Motor neuron (in vitro differentiated cells): ENCODE measurements around the gene KLKB1. TPM values are rescaled to one million over a fixed set of nuclear protein-coding genes. Genes with fewer than 3 reads are reported as not detected.
A peak's percentile ranks its signal among the peaks of the same experiment; 100 is the strongest.

Source experiments
- ATAC-seq, 8 experiments: fragments of 200-7000 bp; cut with Tn5 transposase; replicated peaks in 6 of 8; 2 replicates each; pipeline ENCODE4 v1.8.0; 2021; ENCODE audit warnings: mild to moderate bottlenecking in 8 of 8, moderate library complexity in 8 of 8
- H3K27ac ChIP-seq, 2 donors: fragments of 250-450 bp; sonication (Bioruptor Pico); 2 replicates each; pipeline ENCODE4 v1.9.0; 2021; ENCODE audit warnings: antibody characterized with exemption in 2 of 2, mild to moderate bottlenecking in 2 of 2, moderate library complexity in 1 of 2
- H3K4me1 ChIP-seq, 2 donors: fragments of 250-450 bp; sonication (Bioruptor Pico); replicated peaks in 1 of 2; 2 replicates each; pipeline ENCODE4 v1.6.1; 2021; ENCODE audit warnings: antibody characterized with exemption in 2 of 2, mild to moderate bottlenecking in 2 of 2, moderate library complexity in 1 of 2
- H3K4me3 ChIP-seq, 5 donors: fragments of 250-450 bp; sonication (Bioruptor Pico); 2 replicates each; pipeline ENCODE4 v1.9.0; 2021; ENCODE audit warnings: antibody characterized with exemption in 5 of 5, mild to moderate bottlenecking in 5 of 5, moderate library complexity in 4 of 5
- WGBS, 10 experiments: fragments of 450-650 bp; shearing (Covaris generic); methylation state at CpG; one replicate each; pipeline ENCODE4 v1.0.0; 2022; 5-methylcytosine and 5-hydroxymethylcytosine counted together
- in situ Hi-C, 9 experiments: fragments of 400-800 bp; cut with MboI; loops; one replicate each; pipeline ENCODE4 v1.15.0; 2021; ENCODE audit warnings: low sequenced_read_pairs in 9 of 9, low pct_unique_long_range_greater_than_20kb in 2 of 9; ENCODE audit not compliant: unreplicated experiment in 9 of 9
- total RNA-seq, 8 experiments: library from RNA; unstranded; fragments of 300-600 nt; gene quantifications; 2 replicates each; pipeline versions ENCODE4 v1.2.3 to v1.2.4, GENCODE V29; 2022

KLKB1 gene
- total RNA-seq, 8 experiments from 2014 or later: 0.07 to 0.90 (median 0.24) TPM; not detected in 1

DNA sequence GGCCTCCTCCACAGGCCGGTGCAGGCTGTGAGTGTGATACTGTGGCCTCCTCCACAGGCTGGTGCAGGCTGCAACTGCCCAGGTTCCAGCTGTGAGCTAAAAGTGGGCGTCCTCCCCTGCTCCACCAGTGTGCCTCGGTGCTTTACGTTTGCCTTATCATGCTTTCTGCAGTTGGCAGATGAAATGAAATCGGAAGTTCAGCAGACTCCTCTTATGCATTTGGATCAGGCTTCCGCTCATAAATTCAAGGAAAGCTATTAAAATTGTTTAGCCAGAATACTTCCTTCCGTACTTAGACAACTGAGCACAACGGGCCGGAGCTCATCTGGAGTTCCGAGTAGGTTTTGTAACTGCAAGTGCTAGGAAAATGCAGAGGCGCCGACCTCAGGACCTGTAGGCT, 23.9 kb upstream of the KLKB1 start:
- no peak for ATAC-seq
- H3K4me1 ChIP-seq: no peaks in the 10 kb centered on the region
- no peak overlapping the region for H3K4me3 ChIP-seq
- 0 to 100% (median 82%) methylated on average over 1 to 11 of the region's 12 CpGs; no CpG with 5 or more reads in 1 of the 10 experiments for WGBS, 10 experiments
- in situ Hi-C loops: no loop called here
- no peak overlapping the region for H3K27ac ChIP-seq

DNA sequence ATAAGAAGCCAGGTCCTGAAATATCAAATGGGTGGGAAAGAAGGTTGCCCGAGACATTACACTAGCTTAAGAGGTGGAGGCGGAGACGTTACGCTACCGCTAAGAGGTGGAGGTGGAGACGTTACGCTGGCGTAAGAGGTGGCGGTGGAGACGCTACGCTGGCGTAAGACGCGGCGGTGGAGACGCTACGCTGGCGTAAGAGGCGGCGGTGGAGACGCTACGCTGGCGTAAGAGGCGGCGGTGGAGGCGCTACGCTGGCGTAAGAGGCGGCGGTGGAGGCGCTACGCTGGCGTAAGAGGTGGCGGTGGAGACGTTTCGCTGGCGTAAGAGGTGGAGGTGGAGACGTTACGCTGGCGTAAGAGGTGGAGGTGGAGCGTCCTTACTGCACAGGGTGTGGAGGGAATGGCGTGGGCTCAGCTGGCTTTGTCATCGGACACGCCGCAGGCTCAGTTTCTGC, 23.2 kb upstream of the KLKB1 start:
- Histone ChIP-seq H3K4me3 (no peak overlapping the region), H3K4me1 (no peaks in the 10 kb centered on the region), H3K27ac (no peak overlapping the region)
- in situ Hi-C loops: no loop called here
- no peak for ATAC-seq
- 37 to 100% (median 95%) methylated on average over 3 to 33 of the region's 45 CpGs; no CpG with 5 or more reads in 1 of the 10 experiments for WGBS, 10 experiments

DNA sequence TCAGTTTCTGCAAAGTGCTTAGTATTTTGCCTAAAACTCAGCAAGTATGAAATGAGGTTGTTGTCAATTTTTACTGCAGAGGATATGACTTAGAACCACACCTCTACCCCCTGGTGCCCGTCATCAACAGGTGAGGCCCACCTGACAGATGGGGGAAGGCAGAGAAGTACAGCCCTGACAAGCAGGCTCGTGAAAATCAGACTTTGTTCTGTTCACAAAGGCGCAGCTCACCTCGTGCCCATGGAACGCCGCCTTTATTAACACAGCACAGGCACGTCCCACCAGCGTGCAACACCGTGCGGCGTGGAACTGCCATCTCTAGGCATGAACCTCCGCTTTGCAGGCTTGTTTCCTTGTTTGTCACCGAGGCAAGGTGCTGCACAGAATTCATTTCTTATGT, 22.6 kb upstream of the KLKB1 start:
- in situ Hi-C loops: no loop called here
- 20 to 96% (median 90%) methylated on average over 1 to 13 of the region's 13 CpGs; no CpG with 5 or more reads in 4 of the 10 experiments for WGBS, 10 experiments
- no peak overlapping the region for H3K27ac ChIP-seq

DNA sequence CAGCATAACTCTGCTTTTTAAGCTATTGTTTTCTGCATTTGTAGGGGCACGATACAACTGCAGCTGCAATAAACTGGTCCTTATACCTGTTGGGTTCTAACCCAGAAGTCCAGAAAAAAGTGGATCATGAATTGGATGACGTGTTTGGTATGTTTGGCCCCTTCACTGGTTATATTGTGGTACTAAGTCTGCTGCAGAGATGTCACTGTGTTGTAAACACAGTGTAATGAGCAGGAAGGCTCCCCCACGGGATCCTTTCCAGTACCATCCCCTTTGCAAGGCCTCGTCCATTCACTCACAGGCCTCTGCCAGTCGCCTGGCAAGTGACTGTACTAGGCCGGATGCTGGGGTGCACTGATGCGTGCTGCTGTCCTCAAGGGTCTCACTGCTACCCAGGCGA, 22.2 kb upstream of the KLKB1 start:
- Histone ChIP-seq H3K27ac (no peak overlapping the region), H3K4me3 (no peak overlapping the region), H3K4me1 (no peaks in the 10 kb centered on the region)
- ATAC-seq: no peak
- in situ Hi-C loops: no loop called here
- WGBS, 10 experiments: 49 to 91% (median 73%) methylated on average over 1 to 8 of the region's 8 CpGs; no CpG with 5 or more reads in 2 of the 10 experiments

More for the DNA sequence above, 22.6 kb upstream of the KLKB1 start:
- H3K4me1 ChIP-seq: no peaks in the 10 kb centered on the region
- no peak overlapping the region for H3K4me3 ChIP-seq
- no peak for ATAC-seq

DNA sequence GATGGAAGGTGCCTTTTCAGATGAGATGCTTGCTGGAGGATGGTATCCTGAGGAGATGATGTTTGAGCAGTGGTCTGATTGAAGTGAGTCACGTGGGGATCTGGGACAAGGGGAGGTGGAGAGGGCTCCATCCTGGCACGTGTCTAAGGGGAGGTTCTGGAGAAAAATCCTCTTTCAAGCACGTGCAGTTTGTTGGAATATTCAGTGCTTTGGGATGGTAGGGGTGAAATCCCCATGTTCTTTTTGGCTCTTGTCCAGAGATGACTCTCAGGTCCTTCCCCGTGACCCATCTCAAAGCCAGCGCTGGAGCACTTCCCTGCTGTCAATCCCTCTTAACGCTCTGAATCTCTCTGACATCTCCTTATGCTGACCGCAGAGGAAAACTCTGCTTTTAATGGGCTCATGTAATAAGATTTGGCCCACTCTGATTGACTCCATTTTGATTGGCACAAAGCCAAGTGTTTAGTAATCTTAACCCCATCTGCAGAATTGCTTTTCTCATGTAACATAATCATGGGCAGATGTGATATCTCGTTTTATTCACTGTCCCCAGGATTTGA, 10.8 kb upstream of the KLKB1 start:
- WGBS, 10 experiments: 2 to 94% (median 45%) methylated on average over 4 to 6 of the region's 8 CpGs; no CpG with 5 or more reads in 3 of the 10 experiments
- H3K4me1 ChIP-seq: no peaks in the 10 kb centered on the region
- no peak overlapping the region for H3K27ac ChIP-seq
- no peak overlapping the region for H3K4me3 ChIP-seq
- in situ Hi-C loops: no loop called here
- no peak for ATAC-seq

DNA sequence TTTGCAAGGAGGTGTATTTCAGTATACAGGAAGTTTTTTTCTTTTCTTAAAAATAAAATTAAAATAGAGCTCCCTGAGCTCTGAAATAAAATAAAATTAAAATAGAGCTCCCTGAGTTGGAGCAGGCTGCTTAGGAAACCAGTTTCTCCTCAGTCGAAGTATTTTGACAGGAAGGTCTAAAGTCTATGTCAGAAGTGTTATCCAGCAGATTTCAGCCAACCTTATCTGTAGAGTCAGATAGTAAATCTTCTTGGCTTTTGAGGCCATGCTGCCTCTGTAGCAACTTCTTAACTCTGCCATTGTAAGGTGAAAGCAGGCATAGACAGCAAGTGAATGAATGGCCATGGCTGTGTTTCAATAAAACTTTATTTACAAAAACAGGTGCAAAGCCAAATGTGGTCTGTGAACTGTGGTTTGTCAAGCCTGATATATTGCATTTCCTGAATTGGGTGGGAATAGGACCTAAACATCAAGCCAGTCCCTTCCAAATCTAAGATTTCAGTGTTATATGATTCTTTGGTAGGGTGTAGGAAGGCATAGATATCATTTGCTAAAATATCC, 9.5 kb upstream of the KLKB1 start:
- 50 to 100% (median 74%) methylated on average over 1 of the region's 1 CpG; no CpG with 5 or more reads in 6 of the 10 experiments for WGBS, 10 experiments
- no peak overlapping the region for H3K27ac ChIP-seq
- in situ Hi-C loops: no loop called here
- no peaks in the 10 kb centered on the region for H3K4me1 ChIP-seq
- H3K4me3 ChIP-seq: no peak overlapping the region
- ATAC-seq: no peak

DNA sequence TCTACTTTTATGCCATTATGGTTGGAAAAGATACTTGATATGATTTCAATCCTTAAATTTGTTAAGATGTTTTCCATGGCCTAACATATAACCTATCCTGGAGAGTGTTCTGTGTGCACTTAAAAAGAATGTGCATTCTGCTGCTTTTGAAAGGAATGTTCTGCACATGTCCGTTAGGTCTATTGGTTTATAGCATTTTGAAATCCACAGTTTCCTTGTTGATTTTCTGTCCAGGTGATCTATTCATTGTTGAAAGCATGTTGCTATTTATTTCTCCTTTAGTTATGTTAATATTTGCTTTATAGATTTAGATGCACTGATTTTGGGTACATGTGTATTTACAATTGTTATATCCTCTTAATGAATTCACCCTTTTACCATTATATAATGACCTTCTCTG, 5.7 kb upstream of the KLKB1 start:
- 15 to 100% (median 82%) methylated on average over 1 of the region's 1 CpG; no CpG with 5 or more reads in 1 of the 10 experiments for WGBS, 10 experiments
- no peak overlapping the region for H3K4me3 ChIP-seq
- no peak overlapping the region for H3K27ac ChIP-seq
- in situ Hi-C loops: no loop called here
- ATAC-seq: no peak
- H3K4me1 ChIP-seq: no peaks in the 10 kb centered on the region

DNA sequence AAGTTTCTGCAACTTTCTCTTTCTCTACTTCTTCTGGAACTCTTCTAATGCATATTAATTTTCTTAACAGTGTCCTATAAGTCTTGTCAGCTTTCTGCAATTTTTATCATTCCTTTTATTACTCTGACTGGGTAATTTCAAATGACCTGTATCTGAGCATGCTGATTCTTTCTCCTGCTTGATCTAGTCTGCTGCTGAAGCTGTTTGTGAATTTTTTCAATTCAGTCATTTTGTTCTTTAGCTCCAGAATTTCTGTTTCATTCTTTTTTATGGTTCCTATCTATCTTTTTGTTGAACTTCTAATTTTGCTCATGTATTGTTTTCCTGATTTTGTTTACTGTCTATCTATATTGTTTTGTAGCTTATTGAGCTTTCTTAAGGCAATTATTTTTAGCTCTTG, 1.5 kb upstream of the KLKB1 start:
- in situ Hi-C loops: no loop called here
- H3K27ac ChIP-seq: no peak overlapping the region
- no peak for ATAC-seq
- no peak overlapping the region for H3K4me3 ChIP-seq
- no peaks in the 10 kb centered on the region for H3K4me1 ChIP-seq

DNA sequence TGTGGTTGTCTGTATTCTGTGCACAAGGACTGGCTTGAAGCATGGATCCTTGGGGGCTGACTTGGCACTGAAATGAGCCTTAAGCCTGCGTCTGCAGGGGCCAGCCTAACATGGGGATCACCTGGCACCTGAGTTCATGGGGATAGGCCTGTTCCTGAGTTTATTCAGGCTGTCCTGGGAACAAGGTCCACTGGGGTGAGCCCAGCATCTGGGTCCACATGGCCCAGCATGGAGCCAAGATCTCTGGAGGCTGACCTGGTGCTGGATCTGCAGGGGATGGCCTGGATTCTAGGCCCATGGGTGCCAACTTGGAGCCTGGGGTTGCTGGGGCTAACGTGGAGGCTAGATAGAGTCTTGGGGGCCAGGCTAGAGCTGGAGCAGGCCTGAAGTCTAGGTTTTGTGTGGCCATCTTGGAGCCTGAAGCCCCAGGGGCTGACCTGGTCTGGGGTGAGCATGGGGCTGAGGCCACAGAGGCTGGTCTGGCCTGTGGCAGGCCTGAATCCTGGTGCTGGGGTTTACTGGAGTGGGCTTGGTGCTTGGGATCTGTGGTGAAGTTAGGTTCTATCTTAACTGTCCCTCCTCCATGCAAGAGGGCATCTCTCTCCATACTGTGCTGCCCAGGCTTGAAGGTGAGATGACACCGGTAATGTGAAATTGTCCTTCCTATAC, 652 bp upstream of the KLKB1 start:
- 31 to 100% (median 66%) methylated on average over 1 to 2 of the region's 3 CpGs; no CpG with 5 or more reads in 6 of the 10 experiments for WGBS, 10 experiments
- in situ Hi-C loops: no loop called here
- H3K4me1 ChIP-seq: no peaks in the 10 kb centered on the region
- H3K4me3 ChIP-seq: no peak overlapping the region
- H3K27ac ChIP-seq: no peak overlapping the region
- no peak for ATAC-seq

DNA sequence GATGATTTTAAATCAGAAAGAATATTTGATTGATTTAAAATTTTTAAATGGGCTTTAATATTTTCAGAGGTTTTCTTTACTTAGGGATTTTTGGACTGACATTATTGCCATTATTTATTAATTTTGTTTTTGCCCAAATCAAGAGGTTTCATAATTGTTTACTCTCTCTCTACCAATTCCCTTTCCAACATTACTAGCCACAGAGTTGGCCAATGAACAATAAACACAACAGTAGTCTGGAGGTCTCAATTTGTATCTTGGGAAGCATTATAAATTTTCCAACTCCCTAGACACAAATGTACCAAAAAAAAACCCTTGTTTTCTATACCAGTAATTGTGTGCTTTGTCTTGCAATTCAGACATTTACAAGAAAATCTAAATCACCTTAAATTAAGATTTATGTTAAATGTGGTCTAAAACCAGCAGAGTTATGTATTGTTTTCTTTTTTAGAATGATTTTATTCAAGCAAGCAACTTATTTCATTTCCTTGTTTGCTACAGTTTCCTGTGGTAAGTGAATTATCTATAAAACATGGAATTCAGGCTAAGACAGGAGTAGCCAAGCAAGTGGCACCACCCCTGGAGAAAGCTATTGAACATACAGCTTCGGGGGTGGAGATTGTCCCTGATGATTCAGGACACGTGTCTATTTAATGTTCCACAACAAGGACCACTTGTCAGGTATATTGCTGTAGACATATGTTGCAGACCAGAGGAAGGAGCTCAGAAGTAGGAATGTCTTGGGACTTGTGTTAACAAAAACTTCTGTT, 622 bp downstream of the KLKB1 start:
- Histone ChIP-seq H3K4me1 (no peaks in the 10 kb centered on the region), H3K4me3 (no peak overlapping the region), H3K27ac (no peak overlapping the region)
- WGBS, 10 experiments: 0 to 80% (median 35%) methylated on average over 1 to 2 of the region's 2 CpGs; no CpG with 5 or more reads in 2 of the 10 experiments
- in situ Hi-C loops: no loop called here
- ATAC-seq: peak in 1 of 8 experiments; percentile 33

DNA sequence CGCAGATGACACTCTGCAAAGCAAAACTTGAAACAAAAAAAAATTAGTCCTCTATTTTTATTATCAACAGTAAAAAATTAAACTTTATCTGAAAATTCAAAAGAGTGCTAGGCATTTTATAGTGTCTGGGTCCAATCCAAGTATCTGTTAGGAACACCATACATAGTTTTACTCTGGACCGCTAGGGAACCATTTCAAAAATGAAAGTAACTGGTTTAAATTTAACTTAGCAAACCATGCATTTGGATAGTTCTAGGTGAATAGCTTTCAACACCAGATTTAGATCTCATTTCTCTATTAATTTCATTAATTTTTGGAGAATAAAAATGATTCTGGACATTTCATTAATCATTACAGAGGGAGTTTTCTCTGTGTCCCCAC, 1.2 kb downstream of the KLKB1 start:
- H3K27ac ChIP-seq: no peak overlapping the region
- WGBS, 10 experiments: 17 to 100% (median 100%) methylated on average over 1 to 2 of the region's 2 CpGs; no CpG with 5 or more reads in 1 of the 10 experiments
- no peaks in the 10 kb centered on the region for H3K4me1 ChIP-seq
- in situ Hi-C loops: no loop called here
- no peak overlapping the region for H3K4me3 ChIP-seq
- peak in 1 of 8 experiments; percentile 20 for ATAC-seq

DNA sequence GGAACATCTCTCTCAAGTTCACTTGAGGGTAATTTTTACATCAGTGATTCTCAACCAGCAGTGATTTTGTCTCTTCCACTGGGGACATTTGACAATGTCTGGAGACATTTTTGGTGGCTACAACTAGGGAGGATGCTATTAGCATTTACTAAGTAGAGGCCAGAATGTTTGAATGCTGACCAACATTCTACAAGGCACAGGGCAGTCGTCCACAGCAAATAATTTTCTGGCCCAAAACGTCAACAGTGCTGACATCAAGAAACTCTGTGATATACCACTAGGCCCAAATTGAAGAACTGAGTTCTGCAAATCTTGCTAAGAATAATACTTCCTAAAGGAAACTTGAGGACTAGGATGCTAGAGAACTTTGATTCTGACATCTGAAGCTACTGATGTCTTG, 7.1 kb downstream of the KLKB1 start:
- ATAC-seq: no peak
- WGBS, 10 experiments: 0 to 93% (median 44%) methylated on average over 1 to 2 of the region's 2 CpGs; no CpG with 5 or more reads in 4 of the 10 experiments

DNA sequence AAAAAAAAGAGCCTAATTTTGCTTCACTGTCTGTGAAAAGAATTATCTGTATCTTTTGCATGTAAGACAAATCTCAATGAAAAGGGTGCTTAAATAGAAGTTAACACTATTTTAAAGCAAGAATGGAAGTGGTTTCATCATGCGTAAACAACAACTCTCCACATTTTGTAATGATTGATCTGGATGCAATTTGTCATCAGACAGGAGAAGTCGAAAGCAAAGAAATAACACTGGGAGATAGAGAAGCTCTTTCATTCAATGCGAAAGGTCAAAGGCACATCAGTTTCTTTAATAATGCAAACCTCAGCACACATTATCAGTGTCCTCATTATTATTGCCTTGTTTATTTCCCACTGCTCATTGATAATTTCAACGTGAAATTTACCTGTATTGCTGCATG, 8.8 kb downstream of the KLKB1 start:
- Histone ChIP-seq H3K27ac (no peak overlapping the region), H3K4me3 (no peak overlapping the region), H3K4me1 (no peaks in the 10 kb centered on the region)
- no peak for ATAC-seq
- 41 to 100% (median 79%) methylated on average over 1 to 4 of the region's 4 CpGs; no CpG with 5 or more reads in 1 of the 10 experiments for WGBS, 10 experiments
- in situ Hi-C loops: no loop called here

More for the DNA sequence above, 7.1 kb downstream of the KLKB1 start:
- Histone ChIP-seq H3K27ac (no peak overlapping the region), H3K4me1 (no peaks in the 10 kb centered on the region), H3K4me3 (no peak overlapping the region)
- in situ Hi-C loops: no loop called here
